GM18502 (cell line): ENCODE data around the gene IGFALS.

ENCODE experiments used
- ATAC-seq: cut with Tn5 transposase; IDR thresholded peaks from one replicate; pipeline ENCODE4 v1.9.1; 2021; ENCODE audit warnings: mild to moderate bottlenecking; ENCODE audit not compliant: unreplicated experiment, poor library complexity

Gene IGFALS

GRCh38 chr16:1768061-1768766, 25.3 kb downstream of the IGFALS start:
- no peak for ATAC-seq

GRCh38 chr16:1767116-1767994, 26.1 kb downstream of the IGFALS start:
- no peak for ATAC-seq

GRCh38 chr16:1766701-1767100, 26.8 kb downstream of the IGFALS start:
- no peak for ATAC-seq

- ATAC-seq: no peak
Measured at GRCh38 chr16:1766231-1766630, 27.3 kb downstream of the IGFALS start.

GRCh38 chr16:1765826-1766225, 27.7 kb downstream of the IGFALS start:
- no peak for ATAC-seq

GRCh38 chr16:1764971-1765370, 28.5 kb downstream of the IGFALS start:
- ATAC-seq: no peak

- no peak for ATAC-seq
Measured at GRCh38 chr16:1763521-1764511, 29.7 kb downstream of the IGFALS start.

- no peak for ATAC-seq
Measured at GRCh38 chr16:1762879-1763520, 30.5 kb downstream of the IGFALS start.

GRCh38 chr16:1762196-1762878, 31.2 kb downstream of the IGFALS start:
- ATAC-seq: no peak

- no peak for ATAC-seq
Measured at GRCh38 chr16:1761751-1762150, 31.8 kb downstream of the IGFALS start.

- no peak for ATAC-seq
Measured at GRCh38 chr16:1760911-1761310, 32.6 kb downstream of the IGFALS start.

- no peak for ATAC-seq
Measured at GRCh38 chr16:1759511-1759910, 34.0 kb downstream of the IGFALS start.

GRCh38 chr16:1758923-1759322, 34.6 kb downstream of the IGFALS start:
- no peak for ATAC-seq

GRCh38 chr16:1757714-1758461, 35.6 kb downstream of the IGFALS start:
- no peak for ATAC-seq

GRCh38 chr16:1754204-1754603, 39.3 kb downstream of the IGFALS start:
- no peak for ATAC-seq

GRCh38 chr16:1752853-1753252, 40.7 kb downstream of the IGFALS start:
- ATAC-seq: no peak

- no peak for ATAC-seq
Measured at GRCh38 chr16:1751946-1752345, 41.6 kb downstream of the IGFALS start.

- ATAC-seq: no peak
Measured at GRCh38 chr16:1749152-1750117, 44.1 kb downstream of the IGFALS start.
